ENCODE data around the gene NTRK2. TPM values are rescaled to one million over a fixed set of nuclear protein-coding genes. Genes with fewer than 3 reads are reported as not detected.

Gene NTRK2
- total RNA-seq, 1 donor from 2014 or later = 0.98 TPM

- no peak for ATAC-seq
- intact Hi-C loops (cut with DNase I) = no loop called here
- no peak for TF ChIP-seq CTCF (IDR thresholded peaks at IDR 0.05)
These were observed 173.8 kb downstream of the NTRK2 start for GRCh38 chr9:84843175-84843824.

GRCh38 chr9:84845956-84846900, 176.7 kb downstream of the NTRK2 start:
- no peak overlapping the region for H3K4me3 ChIP-seq
- no peak overlapping the region for H3K27ac ChIP-seq
- no peaks in the 10 kb centered on the region for H3K9me3 ChIP-seq
- ATAC-seq = no peak
- DNase-seq = no peak
- intact Hi-C loops (cut with DNase I) = no loop called here
- no peaks in the 10 kb centered on the region for H3K36me3 ChIP-seq
- TF ChIP-seq CTCF (IDR thresholded peaks at IDR 0.05) = no peak
- no peaks in the 10 kb centered on the region for H3K27me3 ChIP-seq
- no peaks in the 10 kb centered on the region for H3K4me1 ChIP-seq

More at GRCh38 chr9:84843175-84843824, 173.8 kb downstream of the NTRK2 start:
- Histone ChIP-seq H3K4me3 (no peak overlapping the region), H3K4me1 (no peaks in the 10 kb centered on the region), H3K27me3 (no peaks in the 10 kb centered on the region), H3K9me3 (no peaks in the 10 kb centered on the region), H3K27ac (no peak overlapping the region), H3K36me3 (no peaks in the 10 kb centered on the region)
- DNase-seq = no peak

GRCh38 chr9:84846906-84847305, 177.4 kb downstream of the NTRK2 start:
- no peak for ATAC-seq
- H3K27me3 ChIP-seq = no peaks in the 10 kb centered on the region
- no peak for DNase-seq
- TF ChIP-seq CTCF (IDR thresholded peaks at IDR 0.05) = no peak
- intact Hi-C loops (cut with DNase I) = no loop called here
- no peak overlapping the region for H3K27ac ChIP-seq
- H3K4me3 ChIP-seq = no peak overlapping the region
- peaks cover 4% of the 10 kb centered on the region for H3K4me1 ChIP-seq
- no peaks in the 10 kb centered on the region for H3K9me3 ChIP-seq
- no peaks in the 10 kb centered on the region for H3K36me3 ChIP-seq

GRCh38 chr9:84849049-84849448, 179.5 kb downstream of the NTRK2 start:
- TF ChIP-seq CTCF (IDR thresholded peaks at IDR 0.05) = no peak
- DNase-seq = no peak
- H3K4me3 ChIP-seq = no peak overlapping the region
- no peaks in the 10 kb centered on the region for H3K27me3 ChIP-seq
- H3K27ac ChIP-seq = no peak overlapping the region
- H3K36me3 ChIP-seq = no peaks in the 10 kb centered on the region
- no peak for ATAC-seq
- no peaks in the 10 kb centered on the region for H3K9me3 ChIP-seq
- intact Hi-C loops (cut with DNase I) = no loop called here
- peaks cover 7% of the 10 kb centered on the region for H3K4me1 ChIP-seq

GRCh38 chr9:84850830-84851392, 181.4 kb downstream of the NTRK2 start:
- H3K4me1 ChIP-seq = peaks cover 7% of the 10 kb centered on the region
- no peaks in the 10 kb centered on the region for H3K36me3 ChIP-seq
- intact Hi-C loops (cut with DNase I) = no loop called here
- DNase-seq = no peak
- TF ChIP-seq CTCF (IDR thresholded peaks at IDR 0.05) = no peak
- H3K27ac ChIP-seq = no peak overlapping the region
- H3K27me3 ChIP-seq = no peaks in the 10 kb centered on the region
- no peaks in the 10 kb centered on the region for H3K9me3 ChIP-seq
- no peak overlapping the region for H3K4me3 ChIP-seq
- ATAC-seq = no peak
